ENCODE data around the gene TMEM185B.

DNA sequence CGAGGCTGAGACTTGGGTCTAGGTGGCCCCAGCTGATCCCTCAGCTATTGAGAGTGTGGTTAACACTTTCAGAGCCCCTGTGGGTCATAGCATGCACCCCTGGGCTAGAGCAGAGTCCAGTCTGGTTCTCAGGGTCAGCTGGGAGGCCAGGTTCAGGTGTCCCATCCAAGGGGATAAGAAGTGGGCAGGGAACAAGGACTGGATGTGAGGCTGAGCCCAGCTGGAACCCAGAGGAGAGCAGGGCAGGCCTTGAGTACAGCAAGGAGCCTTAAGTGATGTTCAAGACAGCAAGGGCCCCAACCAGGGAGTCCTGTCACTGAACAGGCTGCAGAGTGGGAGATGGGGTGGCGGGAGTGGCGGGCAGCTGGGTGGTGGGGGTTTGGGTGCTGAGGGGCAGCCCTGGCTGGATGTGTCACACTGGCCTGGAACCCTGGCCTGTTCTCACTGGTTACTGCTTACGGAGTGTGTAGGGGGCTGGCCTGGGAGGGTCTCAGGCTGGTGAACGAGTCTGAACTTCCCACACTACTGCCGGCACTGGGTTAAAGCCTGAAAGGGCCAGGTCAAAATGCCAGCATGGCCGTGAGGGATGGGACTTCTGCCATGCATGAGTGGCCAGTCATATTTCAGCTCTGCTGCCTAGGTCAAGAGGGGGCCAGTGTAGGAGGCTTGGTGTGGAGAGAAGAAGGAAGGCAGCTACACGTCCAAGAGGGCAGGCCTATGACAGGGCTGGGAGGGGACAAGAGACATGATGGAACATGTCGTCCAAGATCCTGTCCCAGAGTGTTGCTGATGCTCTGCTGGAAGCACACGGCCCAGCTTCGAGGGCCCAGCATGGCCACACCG is 13.6 kb downstream of the TMEM185B start:
- TF ChIP-seq, protein P1, sequence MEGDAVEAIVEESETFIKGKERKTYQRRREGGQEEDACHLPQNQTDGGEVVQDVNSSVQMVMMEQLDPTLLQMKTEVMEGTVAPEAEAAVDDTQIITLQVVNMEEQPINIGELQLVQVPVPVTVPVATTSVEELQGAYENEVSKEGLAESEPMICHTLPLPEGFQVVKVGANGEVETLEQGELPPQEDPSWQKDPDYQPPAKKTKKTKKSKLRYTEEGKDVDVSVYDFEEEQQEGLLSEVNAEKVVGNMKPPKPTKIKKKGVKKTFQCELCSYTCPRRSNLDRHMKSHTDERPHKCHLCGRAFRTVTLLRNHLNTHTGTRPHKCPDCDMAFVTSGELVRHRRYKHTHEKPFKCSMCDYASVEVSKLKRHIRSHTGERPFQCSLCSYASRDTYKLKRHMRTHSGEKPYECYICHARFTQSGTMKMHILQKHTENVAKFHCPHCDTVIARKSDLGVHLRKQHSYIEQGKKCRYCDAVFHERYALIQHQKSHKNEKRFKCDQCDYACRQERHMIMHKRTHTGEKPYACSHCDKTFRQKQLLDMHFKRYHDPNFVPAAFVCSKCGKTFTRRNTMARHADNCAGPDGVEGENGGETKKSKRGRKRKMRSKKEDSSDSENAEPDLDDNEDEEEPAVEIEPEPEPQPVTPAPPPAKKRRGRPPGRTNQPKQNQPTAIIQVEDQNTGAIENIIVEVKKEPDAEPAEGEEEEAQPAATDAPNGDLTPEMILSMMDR (IDR thresholded peaks at IDR 0.05), result no peak
- no peak for TF ChIP-seq ZFX (IDR thresholded peaks at IDR 0.05; ENCODE audit: borderline replicate concordance)

Measured in 22Rv1 (cell line).